ENCODE results near the gene AUTS2.

AUTS2 gene

DNA sequence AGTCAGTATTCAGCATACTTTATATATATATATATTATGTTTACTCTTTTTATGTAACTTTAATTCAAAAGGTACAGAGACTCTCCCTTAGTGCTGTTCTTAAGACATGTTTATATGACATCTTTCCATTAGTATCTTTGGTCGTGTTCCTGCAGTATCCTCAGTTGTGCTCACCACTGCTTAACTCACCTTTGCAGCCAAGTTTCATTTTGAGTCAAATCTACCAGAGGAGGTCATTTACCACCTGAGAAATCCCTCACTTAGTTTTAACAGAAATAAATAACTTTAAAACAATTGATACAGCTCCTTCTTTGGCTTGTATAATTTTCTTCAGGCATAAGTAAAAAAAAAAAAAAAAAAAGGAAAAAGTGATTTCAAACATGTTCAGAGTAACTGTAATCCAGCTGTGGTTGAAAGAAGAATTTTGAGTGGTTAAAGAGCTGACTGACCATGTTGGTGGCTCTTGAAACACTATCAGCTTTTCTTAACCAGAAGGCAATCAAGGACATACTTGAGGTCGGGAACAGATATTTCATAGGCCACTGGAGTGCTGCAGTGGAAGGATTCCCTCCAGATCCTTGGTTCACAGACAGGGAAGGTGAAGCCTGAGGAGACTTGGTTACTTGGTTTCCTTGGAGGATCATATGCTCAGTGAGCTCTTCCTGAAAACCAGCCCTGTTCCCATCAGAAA, 116.8 kb downstream of the AUTS2 start:
- no peak for DNase-seq (ENCODE audit: low read depth in 2 of 2, low spot score in 1 of 2)

DNA sequence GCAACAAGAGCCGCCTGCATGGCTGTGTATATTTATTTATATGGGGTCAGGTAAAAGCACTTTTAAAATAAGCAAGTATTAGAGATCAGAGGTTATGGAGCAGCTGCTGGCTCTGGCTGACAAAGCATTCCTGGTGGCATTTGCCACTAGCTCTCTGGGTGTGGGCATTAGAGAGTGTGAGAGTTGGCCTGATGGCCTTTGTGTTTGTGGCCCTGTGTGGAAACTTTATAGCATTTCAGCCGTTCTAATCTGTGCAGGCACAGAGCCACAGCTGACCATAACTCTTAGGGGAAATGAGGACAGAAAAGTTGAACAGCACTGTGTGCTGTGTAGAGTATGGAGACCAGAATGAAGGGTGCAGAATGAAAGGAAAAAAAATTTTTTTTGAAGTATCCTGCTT, 118.9 kb downstream of the AUTS2 start:
- DNase-seq (ENCODE audit: low read depth in 2 of 2, low spot score in 1 of 2): no peak

DNA sequence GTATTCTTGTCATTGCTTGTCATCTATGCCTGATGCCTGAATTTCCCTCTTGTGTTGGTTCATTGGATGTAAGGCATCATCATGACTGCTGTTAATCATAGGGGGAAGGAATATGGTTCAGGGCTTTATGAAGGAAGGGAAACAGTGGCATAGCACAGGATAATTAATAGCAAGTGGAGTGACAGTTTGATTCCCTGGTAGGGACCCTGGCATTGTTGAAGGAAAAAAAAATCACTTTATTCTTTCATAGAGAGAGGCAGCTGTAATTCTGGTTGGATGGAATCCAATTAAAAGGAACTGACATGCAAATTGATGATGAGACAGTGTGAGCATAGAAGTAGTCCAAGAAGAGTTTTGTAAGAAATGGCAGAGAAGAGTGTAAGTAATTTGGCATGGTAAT, 121.4 kb downstream of the AUTS2 start:
- DNase-seq (ENCODE audit: low read depth in 2 of 2, low spot score in 1 of 2): no peak

DNA sequence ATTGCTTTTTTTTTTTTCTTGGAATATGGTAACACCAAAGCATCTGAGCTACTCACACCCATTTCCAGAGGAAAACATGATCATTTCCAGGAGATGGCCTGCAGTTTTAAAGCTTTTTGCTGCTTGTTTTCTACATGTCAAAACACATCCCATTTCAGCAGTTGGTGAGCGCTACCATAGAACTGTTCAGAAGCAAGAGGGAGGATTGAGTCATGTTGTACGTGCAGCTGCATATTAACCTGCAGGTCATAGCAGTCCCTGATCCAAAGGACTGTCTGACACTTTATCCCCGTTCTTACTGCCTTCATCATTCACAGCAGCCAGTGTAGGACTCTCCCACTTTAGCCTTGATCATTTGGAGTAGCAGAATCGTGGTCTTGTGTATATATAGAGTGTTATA, 124.6 kb downstream of the AUTS2 start:
- DNase-seq (ENCODE audit: low read depth in 2 of 2, low spot score in 1 of 2): no peak

DNA sequence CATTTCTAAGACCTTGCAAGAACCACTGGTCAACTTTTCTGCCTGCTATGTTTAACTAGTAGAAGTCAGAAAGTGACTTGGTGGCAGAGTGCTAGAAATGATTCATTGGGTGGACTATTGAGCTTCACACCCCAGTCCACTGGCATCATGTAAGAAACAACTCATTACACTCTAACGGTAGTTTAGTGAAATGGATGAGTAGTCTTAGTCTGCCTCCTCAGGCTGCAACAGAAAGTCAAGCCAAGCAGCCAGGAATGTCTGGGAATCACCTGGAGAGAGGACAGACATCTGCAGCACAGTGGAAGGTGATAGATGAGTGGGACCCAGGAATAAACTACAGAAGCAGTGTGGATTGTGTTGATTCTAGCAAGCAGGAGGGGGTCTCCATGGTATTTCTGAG, 125.4 kb downstream of the AUTS2 start:
- no peak for DNase-seq (ENCODE audit: low read depth in 2 of 2, low spot score in 1 of 2)

DNA sequence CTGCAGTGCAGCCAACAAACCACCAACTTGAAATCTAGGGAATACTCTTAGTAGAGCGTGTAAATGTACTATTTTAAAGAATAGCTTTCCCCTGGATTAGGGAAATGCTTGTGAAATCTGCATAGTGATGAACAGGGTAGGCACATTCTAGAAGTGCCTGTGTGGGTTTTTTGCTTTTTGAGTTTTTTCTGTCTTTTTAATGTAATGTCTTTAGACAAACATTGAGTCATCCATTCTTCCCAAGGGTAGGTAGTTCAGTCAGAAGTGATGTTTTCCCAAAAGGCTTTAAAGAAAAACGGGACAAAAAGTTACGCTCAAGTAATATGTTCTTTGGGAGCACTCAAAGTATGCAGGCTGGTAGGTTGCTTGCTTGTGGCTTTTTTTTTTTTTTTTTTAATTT, 130.0 kb downstream of the AUTS2 start:
- DNase-seq (ENCODE audit: low read depth in 2 of 2, low spot score in 1 of 2): no peak

DNA sequence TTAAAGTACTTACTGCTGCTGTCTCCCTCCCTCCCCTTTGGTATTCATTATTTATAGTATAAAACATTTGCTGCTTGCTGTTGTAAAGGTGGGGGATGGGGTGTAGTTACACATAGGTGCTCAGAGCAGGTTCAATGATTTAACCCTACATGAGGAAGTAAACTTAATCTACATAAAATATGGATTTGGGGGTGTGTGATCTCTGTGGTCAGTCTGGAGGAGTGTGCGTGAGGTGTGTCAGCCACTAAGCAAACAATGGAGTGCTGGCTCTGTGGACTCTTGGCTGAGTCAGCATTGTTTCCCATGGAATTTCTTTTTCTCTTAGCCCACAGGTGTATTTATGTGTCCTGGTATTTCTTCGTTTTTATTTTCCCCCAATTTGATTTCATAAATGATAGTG, 133.9 kb downstream of the AUTS2 start:
- DNase-seq (ENCODE audit: low read depth in 2 of 2, low spot score in 1 of 2): no peak

DNA sequence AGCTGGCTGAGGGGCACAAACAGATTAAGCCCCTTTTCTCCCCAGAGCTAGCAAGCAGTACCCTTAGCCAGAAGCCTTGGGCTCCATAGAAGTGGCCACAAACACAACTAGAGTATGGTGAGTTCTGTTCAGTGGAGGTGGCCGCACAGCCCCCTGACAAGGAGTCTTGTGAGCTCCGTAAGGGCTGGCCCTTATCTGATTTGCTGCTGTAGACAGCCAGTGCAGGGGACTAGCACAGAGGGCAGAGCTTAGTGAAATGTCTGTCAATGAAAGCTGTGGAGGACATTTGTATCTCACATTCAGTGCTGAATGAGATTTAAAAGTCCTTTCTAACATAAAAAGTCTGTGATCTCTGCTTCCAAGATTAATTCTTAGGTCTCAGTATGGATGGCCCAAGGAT, 137.3 kb downstream of the AUTS2 start:
- DNase-seq (ENCODE audit: low read depth in 2 of 2, low spot score in 1 of 2): no peak

DNA sequence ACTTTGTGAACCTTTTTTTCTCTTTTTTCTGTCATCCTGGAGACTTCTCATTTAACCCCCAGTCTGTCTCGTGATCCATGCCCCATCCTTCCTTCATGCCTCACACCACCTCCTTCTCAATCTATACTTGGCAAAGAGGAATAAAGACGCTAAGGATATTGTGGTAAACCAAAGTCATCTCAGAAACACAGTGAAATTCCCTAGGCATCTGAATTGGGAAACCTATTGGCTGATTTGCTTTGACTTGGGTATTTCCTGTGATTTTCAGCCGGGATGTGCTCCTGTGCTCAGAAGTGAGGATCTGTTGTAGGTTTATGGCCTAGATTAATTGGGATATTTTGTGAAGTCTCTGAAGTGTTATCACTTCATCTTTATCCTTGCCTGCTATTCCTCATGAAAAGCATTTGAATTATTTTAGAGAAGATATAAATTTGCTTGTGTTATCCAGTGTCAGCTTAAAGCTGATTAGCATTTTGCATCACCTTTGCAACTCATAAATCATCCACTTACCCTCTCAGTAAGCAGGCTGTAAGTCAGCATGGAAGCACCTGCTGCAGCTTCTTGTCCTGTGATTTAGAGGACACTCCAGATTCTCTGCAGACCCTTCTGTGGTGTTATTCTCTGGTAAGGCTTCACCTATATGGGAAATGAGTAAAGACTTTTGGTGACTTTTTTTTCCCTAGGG, 138.0 kb downstream of the AUTS2 start:
- DNase-seq (ENCODE audit: low read depth in 2 of 2, low spot score in 1 of 2): no peak

DNA sequence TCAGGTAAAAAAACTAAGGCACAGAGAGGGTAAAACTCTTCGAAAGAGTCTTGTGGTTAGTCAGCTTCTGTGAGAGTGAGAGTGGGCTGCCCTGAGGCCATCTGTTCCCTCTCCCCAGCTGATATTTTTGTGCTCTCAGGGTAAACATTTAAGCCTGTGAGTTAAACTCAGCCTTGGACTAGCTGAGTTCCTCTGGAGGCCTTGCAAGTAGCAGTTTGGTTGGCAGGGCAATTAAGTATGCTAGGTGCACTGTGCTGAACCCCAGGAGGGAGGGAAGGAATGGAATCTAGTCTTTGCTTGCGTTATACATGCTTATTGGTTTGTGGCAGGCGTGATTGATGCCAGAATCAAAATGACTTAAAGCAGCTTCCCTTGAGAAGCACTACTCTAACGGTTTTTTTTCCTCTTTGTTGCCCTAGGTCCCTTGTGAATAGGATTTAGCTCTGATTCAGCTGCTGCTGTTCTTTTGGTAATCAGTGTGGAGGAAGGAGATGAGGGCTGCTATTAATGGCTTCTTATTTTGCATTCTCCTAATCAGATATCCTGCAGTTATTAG, 140.2 kb downstream of the AUTS2 start:
- DNase-seq (ENCODE audit: low read depth in 2 of 2, low spot score in 1 of 2): no peak

DNA sequence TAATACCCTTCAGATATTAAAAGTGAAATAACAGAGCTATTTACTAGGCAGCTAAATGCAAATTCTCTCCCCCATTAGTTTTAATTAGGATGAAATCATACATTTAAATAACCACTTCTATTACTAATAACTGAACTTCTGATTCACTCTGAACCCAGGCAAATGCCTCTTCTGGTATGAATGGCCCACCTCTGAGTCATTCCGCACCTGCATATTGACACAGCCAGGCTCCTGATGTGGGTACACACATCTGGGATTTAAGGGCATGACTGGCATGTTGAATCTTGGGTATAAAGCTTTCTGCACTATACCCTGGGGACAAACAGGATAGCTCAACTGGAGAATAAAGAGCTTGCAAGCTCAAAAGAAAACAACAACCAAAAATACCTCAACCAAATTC, 140.9 kb downstream of the AUTS2 start:
- DNase-seq (ENCODE audit: low read depth in 2 of 2, low spot score in 1 of 2): no peak

DNA sequence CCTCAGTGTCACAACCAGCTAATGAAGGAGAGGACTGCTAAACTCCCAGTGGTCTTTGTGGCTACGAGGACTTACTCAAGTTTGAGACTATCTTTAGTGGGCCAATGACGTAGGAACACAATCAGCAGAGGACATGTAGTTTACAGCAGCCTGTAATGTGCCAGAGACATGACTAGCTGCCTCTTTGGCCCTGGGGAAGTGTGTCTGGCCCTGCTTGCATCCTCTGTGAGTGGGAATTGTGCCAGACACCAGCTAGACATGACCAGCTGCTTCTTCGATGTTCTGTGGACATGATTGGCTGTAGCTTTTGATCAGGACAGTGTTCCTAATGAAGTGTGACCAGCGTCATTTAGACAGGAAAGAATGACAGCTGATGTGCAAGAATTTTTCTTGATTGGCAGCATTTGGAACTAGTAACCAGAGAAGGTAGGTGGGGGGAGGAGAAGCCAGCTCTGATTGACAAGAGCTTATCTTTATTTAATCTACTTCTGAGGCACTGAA, 141.7 kb downstream of the AUTS2 start:
- no peak for DNase-seq (ENCODE audit: low read depth in 2 of 2, low spot score in 1 of 2)

DNA sequence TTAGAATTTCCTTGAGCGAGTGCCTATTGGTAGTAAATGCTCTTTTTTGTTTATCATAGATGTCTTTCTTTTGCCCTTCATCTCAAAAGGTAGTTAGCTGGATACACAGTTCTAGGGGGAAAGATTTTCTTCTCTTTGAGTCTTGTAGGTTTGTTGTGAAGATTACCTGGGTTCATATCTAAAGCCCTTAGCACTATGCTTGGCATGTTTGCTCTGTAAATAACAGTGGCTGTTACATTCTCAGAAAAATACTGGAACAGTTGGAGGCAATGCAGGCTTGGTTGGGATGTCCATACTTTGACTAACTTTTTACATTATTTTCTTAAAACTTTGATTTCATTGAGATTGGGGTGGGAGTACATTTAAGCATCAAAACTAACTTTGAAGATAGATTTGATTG, 144.0 kb downstream of the AUTS2 start:
- DNase-seq (ENCODE audit: low read depth in 2 of 2, low spot score in 1 of 2): no peak

DNA sequence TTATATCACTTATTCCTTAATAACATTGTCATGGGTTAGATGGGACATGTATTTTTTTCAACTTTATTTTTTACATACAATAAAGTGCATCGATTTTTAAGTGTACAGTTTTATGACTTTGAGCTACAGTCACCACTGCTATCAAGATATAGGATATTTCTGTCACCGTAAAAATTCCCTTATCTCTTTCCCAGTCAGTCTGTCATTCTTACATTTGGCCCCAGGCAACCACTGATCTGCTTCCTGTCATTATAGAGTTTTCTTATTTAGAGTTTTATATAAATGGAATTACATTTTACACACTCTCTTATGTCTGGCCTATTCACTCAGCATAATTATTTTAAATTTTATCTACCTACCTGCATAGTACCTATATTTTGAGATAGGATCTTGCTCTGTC, 145.2 kb downstream of the AUTS2 start:
- no peak for DNase-seq (ENCODE audit: low read depth in 2 of 2, low spot score in 1 of 2)

DNA sequence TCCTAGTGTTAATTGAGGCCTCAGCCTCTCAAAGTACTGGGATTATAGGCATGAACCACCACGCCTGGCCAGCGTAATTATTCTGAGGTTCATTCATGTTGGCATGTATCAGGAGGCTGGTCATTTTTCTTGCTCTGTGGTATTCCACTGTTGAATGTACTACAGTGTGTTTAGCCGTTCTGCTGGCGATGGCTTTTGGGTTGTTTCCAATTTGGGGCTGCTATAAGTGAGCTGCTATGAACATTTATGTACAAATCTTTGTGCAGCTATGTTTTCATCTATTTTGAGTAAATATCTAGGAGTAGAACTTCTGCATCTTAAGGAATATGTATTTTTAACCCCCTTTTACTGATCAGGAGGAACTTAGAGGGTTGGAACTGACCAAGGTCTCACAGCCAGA, 145.8 kb downstream of the AUTS2 start:
- no peak for DNase-seq (ENCODE audit: low read depth in 2 of 2, low spot score in 1 of 2)

DNA sequence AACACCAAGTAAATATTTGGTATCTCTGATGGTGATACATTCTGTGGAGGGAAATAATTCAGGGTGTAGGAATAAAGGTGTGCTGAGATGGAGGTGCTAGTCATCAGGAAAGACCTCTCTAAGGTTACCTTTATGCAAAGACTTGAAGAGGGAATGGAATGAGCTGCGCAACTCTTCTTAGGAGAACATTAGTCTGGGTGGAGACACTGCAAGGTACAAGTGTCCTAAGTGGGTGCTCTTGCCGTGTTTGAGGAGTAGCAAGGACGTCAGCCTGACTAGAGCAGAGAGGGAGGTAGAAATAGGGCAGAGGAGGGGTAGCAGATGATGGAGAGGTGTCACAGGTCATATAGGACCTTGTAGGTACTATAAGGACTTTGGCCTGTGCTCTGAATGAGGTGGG, 148.1 kb downstream of the AUTS2 start:
- no peak for DNase-seq (ENCODE audit: low read depth in 2 of 2, low spot score in 1 of 2)

DNA sequence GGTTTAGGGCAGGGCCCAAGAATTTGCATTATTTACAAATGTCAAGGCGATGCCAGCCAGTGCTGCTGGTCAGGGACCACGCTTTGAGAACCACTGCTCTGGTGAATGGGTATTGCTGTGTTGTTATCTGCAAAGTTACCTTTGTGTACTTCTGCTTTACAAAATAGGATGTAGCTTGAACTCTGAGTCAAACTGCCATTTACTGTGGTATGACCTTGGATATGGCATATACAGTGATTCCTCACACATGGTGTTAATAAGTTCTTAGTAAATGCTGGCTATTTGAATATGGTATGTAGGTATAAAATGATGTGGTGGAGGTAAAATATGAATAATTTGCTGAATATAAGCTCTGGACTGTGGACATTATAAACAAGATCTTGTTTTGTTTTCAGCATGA, 148.9 kb downstream of the AUTS2 start:
- DNase-seq (ENCODE audit: low read depth in 2 of 2, low spot score in 1 of 2): no peak

DNA sequence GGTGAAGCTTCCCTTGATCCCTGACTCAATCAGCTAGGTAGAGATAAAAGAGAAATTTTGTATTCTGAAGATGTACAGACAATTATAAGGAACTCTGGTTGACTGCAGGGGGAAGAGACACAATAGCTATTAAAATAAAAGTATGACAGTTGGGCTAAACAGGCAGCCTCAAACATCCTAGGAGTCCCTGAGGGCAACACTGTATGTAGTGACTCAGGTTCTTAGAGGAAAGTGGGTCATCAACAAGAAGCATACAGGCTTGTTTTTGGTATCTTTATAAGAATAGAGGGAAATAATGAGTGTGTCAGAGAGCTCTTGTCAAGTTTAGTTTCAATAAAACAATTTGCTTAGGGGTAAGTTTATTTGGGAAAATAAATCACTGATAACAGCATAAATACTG, 150.3 kb downstream of the AUTS2 start:
- no peak for DNase-seq (ENCODE audit: low read depth in 2 of 2, low spot score in 1 of 2)

DNA sequence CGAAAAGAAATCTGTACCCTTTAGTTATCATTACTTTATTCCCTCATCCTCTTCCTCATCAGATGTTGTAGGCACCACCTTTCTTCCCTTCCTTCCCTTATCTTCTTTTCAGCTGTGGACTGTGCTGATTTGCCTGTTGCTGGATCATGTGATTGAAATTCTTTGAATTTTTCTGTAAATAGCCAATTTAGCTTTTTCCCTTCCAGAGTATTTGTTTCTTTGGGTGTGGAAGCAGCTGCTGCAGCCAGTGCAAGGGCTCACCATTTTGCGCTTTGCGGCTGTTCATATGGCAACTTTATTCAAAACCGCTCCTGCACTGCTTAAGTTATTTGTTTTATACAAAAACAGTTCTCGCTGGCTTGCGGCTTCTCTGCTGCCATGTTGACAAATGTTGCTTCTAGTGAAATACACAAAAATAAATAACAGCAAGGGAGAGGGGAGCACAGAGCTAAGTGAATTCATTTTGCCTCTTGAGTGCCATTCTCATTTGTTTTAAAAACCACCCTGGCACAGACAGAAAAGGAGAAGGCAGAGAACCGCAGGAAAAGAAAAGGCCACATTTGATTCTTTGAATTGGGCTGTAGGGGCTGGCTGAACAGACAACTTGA, 151.2 kb downstream of the AUTS2 start:
- no peak for DNase-seq (ENCODE audit: low read depth in 2 of 2, low spot score in 1 of 2)

DNA sequence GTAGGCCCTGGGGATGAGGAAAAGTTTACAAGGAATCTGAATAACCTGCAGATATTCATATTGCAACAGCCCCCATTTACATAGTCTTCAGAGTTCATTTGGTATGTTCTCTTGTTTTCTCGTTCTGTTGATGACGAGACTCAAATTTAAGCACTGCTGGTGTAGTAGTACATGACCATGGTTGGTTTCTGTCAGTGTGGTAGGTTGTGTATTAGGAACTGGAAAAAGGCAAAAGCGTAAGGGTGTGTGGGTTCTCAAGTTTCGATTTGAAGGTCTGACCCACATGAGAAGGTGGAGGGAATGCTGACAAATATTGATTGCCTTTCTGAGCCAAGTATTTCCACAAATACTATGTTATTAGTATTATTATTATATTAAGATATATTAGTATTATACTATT, 151.7 kb downstream of the AUTS2 start:
- no peak for DNase-seq (ENCODE audit: low read depth in 2 of 2, low spot score in 1 of 2)

DNA sequence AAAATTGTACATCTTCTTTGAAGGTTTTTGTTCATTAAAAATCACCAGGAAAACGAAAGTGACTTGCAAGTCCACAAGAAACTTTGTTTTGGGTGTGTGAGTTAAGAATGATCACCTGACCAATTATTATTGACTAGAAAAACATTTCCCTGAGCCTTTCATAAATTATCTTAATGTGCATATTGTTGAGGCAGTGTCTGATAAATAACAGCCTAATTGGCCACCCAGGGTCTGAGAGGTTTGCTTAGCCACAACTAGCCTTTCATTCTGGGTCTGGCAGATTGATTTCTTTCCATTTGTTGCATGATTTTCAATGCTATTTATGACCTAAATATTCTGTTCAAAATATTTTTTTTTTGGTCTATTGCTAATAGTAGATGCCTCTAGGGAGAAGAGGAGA, 152.8 kb downstream of the AUTS2 start:
- no peak for DNase-seq (ENCODE audit: low read depth in 2 of 2, low spot score in 1 of 2)

DNA sequence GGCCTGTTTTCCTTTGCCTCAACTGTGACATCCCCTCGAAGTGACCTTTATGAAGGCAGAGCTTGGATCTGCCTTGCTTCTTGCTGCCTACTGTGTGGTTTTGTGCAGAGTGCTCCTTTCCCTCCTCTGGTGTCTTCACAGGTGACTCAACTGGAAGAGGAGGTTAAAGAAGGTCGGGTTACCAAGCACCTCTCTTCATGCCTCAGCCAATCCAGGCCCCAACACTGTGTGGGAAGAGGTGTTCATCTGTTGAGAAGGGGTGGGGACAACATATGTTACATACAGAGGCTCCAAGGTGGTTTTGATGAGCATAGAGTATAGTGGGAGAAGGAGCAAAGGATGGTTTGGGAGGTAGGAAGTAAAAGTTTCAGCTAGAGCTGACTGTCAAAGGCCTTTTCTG, 155.7 kb downstream of the AUTS2 start:
- no peak for DNase-seq (ENCODE audit: low read depth in 2 of 2, low spot score in 1 of 2)
